AG10803 (cell line): ENCODE measurements around the gene IGFBP6.

Source experiments
- DNase-seq: peaks from one replicate; pipeline ENCODE4 v3.0.0; 2010; ENCODE audit warnings: low read depth
- H3K4me3 ChIP-seq: 2 replicates; pipeline ENCODE4 v1.5.1; 2011; ENCODE audit warnings: mild to moderate bottlenecking, low read length, control low read depth
- TF ChIP-seq, protein P1 (sequence below): conservative IDR thresholded peaks from 2 replicates; pipeline ENCODE4 v1.5.1; 2011; ENCODE audit warnings: mild to moderate bottlenecking, low read length, control low read depth, inconsistent platforms

Gene IGFBP6

DNA sequence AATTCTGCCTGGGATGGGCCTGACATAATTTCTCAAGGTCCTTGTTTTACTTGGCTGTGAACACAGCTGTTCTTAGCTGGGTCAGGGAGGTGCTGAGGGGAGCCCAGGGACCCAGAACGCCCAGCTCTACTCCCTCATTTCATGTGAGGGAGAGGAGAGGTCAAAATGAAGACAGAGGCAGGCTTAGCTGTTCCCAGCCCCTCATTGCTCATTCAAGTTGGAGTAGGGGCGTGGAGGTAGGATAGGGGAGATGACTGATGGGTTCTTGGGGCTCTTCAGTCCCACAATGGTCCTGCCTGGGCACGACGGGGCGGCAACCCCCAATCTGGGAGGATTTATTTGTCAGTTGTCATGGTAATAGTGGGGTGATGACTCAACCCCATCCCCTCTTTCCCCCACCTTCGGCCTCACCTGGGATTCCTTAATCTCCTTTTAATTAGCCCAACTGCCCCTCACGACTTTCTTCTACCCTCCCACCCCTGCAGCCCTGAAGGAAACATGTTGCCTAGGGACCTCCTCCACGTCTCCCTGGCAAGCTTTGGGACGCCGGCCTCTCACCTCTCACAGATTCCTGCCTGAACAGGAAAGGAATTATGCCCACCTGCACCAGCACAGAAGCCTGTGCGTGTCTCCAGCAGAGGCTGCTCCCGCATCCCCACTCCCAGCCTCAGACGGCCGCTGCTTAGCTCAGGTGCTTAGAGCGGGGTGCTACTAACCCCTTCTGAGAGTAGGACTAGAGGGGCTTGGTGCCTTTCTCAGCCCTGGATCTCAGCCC, 28.5 kb upstream of the IGFBP6 start:
- H3K4me3 ChIP-seq = no peak overlapping the region
- DNase-seq = no peak
- TF ChIP-seq, protein P1, sequence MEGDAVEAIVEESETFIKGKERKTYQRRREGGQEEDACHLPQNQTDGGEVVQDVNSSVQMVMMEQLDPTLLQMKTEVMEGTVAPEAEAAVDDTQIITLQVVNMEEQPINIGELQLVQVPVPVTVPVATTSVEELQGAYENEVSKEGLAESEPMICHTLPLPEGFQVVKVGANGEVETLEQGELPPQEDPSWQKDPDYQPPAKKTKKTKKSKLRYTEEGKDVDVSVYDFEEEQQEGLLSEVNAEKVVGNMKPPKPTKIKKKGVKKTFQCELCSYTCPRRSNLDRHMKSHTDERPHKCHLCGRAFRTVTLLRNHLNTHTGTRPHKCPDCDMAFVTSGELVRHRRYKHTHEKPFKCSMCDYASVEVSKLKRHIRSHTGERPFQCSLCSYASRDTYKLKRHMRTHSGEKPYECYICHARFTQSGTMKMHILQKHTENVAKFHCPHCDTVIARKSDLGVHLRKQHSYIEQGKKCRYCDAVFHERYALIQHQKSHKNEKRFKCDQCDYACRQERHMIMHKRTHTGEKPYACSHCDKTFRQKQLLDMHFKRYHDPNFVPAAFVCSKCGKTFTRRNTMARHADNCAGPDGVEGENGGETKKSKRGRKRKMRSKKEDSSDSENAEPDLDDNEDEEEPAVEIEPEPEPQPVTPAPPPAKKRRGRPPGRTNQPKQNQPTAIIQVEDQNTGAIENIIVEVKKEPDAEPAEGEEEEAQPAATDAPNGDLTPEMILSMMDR = no peak

DNA sequence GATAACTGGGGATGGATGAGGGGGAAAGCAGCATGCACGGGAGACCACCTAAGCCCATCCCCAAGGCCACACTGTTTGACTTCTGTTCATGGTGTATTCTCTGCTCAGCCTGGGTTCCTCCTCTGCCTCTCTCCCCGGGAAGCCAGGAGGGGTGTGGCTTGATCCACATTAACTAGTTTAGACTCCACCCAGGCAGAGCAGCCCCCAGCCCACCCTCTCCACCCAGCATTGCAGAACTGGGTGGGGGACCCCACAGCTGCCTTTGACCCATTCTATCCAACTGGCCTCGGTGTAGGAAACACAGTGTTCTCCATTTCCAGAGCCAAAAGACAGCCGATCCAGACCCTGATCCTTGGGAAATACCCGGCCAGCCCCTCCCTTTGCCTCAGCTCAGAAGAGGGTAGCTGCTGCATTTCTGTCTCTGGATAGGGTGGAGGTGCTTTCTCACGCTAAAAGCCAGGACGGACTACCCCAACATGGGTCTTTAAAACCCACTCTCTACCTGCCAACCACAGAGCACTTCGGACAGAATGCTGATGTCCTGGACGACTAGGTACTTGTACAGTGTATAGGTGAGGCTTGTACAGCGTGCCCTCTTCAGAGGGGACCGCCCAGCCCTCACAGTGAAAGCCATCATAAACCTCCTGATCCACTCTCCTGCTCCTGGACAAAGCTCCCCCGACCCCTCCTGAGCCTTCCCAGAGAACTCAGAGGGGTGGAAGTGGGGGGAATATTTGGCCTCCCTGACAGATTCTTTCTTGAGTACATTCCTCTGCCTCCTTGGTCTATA, 27.7 kb upstream of the IGFBP6 start:
- TF ChIP-seq, protein P1 = no peak
- H3K4me3 ChIP-seq = no peak overlapping the region
- DNase-seq = no peak

DNA sequence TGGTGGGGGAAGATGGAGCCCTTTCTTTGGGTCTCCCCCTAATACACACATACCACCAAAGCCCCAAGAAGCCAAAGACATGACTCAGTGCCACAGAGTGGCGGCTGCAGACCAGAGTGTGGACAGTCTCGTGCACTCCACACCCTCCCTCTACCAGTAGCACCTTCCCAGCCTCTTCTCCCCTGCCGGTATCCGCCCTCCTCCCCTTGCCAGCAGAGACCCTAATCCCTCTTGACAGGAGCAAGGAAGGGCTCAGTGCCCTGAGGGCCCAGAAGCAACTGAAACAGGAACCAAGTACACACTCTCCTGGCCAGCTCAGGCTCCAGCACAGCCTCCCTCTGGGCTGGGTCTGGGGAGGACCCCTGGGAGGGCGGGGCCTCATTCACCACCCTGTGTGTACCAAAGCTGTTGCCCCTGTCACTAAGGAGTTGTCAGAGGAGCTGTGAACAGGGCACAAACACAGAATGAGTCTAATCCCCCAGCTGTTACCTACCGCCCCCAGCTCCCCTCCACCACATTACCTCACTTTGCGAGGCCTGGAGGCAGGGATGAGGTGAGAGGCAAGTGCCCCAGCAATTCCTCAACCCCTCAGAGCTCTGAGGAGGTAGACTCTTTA, 26.5 kb upstream of the IGFBP6 start:
- DNase-seq = peak; percentile 47
- TF ChIP-seq, protein P1 = no peak
- no peak overlapping the region for H3K4me3 ChIP-seq

DNA sequence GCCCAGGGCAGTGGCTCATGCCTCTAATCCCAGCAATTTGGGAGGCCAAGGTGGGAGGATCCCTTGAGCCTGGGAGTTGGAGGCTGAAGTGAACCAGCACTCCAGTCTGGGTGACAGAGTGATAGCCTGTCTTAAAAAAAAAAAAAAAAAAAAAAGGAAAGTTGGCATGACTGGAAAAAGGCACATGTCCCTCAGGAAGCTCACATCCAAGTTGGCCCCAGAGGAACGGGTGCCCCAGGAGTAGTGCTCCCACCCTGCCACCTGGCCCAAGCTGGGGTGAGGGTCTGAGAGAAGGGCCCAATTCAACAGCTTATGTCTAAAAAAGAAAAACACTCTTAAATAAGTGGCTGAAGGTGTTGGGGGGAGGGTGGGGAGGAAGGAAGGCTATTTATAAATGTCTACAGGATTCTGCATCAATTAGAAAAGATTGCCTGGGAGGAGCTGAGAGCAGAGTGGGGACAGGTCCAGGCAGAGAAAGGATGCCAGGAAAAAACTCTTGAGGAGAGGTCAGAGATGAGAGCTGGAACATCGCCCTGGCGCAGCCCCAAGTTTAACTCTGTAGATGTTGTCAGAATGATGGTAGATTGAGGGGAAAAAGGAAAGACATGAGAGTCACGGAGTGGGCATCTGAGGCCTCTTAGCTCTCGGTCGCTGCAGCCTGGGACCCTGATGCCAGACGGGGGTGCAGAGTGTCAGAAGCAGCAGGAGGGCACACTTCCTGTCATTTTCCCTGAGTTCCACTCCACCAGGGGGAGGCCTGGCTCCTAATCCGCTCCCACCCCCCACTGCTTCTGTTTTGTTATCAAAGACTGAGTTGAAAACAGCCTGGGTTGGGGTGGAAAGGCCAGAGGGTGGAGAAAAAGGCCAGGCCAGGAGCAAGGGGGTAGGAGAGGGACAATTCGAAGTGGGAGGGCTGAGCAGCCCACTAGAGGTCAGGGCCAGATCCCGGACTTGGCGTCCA, 25.6 kb upstream of the IGFBP6 start:
- no peak overlapping the region for H3K4me3 ChIP-seq
- DNase-seq = peak; percentile 58
- TF ChIP-seq, protein P1 = peak; percentile 32

DNA sequence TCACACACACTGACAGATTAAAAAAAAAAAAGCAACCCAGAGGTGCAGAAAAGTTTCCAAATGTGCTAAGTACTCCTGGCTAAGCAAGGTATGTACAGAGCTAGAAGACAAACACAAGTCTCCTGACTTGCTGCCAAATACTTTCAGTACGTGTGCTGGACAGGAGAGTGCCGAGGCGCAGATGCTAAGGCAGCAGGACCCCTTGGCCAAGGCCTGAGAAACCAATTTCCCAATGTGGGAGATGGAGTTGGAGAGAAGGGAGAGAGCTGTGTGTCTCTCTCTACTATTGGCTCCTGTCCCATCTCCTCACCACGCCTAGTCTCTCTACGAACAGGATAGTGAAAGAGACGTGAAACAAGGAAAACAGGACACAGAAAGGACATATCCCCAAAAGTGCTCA, 23.6 kb upstream of the IGFBP6 start:
- TF ChIP-seq, protein P1 = no peak
- H3K4me3 ChIP-seq = no peak overlapping the region
- DNase-seq = no peak

DNA sequence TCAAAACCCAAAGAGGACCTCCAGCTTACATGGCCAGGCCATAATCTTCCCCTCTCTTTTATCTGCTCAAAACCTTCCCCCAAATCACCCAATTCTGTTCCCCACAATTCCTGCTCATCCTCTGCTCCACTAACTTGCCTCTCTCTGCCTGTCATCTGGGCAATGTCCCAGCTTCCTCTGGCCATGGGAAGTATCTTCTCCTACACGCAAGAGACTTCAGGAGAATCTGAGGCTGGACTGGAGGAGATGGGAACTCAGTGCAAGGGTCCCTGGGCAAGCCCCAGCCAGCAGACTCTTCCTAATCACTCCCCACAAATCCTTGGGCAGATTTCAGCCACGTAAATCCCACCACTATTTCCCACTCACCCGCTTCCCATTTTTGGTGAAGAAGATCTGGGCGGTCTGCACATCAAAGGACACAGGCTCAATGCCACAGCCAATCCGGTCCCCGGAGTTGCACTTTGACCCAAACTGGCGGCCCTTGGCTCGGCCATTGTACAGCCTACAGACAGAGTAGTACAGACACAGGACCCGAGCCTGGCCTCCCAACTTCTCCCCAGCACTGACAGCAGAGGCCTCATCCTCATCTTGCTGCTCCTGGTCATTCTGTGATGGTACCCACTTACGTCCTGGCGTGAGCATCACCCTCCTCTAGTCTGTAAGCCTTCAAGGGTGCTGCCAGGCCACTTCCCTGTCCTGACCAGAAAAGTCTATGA, 23.0 kb upstream of the IGFBP6 start:
- TF ChIP-seq, protein P1 = no peak
- no peak overlapping the region for H3K4me3 ChIP-seq
- DNase-seq = no peak
